ENCODE measurements around the gene PRKAR1B.

PRKAR1B gene

GRCh38 chr7:721619-722248 is 5.3 kb downstream of the PRKAR1B start:
- DNase-seq: no peak

- no peak for DNase-seq
Observed at GRCh38 chr7:716636-717035, 10.4 kb downstream of the PRKAR1B start.

DNA sequence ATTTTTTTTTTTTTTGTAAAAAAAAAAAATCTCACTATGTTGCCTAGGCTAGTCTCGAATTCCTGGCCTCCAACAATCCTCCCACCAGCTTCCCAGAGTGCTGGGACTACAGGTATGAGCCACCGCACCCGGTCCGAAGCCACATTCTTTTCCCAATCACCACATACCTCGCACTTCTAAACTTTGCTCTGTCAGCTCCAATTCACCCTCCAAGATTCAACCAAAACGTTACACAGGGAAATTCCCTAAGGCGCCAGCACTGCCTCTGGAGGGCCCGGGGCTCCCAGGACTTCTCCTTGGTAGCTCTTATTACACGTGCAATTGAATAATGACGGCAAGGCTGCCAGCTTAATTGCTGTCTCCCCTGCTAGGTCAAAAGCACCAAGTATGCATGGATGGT is 10.9 kb downstream of the PRKAR1B start:
- DNase-seq: no peak

GRCh38 chr7:714251-714671 is 12.8 kb downstream of the PRKAR1B start:
- no peak for DNase-seq

DNA sequence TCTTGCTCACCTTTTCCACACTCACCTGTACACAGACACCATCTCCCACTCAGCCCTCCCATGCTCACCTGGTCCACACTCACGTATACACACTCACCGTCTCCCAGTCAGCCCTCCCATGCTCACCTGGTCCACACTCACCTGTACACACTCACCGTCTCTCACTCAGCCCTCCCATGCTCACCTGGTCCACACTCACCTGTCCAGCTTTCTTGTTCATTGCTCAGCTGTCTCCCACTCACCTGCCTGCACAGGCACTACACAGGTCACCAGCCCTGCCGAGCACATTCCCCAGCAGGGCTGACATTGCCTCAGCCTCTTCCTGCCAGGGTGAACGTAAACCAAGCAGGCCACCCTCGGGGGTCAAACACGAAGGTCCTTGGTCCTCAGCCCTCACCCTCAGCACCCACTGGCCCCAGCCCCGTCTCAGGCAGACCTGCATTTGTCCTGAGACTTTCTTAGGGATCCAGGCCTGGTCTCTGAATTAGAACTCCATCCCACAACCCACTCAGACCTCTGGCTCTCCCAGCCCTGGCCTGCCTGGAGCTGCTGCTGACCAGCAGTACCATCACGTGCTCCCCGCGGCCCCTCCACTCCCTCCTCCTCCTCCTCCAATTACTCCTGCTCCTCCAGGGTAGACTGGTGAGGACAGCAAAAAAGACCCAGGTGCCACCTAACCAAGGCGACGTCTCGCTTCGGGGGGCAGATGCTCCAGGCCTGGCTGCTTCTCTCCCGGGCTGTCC is 13.4 kb downstream of the PRKAR1B start:
- no peak for DNase-seq

- no peak for DNase-seq
Observed at GRCh38 chr7:713139-713457, 14.0 kb downstream of the PRKAR1B start.

DNA sequence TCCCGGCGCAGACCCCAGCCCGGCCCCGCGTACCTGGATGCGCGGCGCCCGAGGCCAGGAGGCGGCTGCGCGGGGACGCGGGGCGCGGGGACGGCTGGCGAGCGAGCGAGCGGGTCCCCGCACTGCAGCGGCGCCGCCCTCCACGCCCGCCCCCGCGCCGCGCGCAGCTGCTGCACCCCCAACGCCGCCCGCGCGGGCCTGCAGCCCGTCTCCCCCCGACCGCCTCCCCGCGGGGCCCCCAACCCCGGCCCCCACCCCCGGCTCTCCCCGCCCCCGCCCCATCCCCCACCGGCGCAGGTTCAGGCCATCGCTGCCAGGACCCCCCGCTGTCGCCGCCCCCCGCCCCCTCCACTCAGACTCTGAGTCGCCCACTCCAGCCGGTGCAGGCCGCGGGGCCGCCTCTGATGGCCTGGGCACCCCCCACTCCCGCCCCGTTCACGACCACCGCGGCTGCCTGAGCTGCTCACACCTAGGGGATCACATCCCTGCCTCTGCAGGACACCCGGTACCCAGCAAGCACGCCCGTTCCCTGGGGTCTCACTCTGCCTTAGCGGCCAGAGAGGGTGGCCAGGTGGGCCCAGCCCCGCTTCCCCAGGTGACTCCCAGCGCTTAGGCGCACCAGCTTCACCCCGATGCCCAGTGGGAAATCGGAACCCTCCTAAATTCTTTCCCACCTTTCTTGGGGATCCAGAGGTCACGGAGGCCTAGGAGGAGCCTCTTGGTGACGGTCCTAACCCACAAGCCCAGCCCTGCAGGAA is 14.5 kb downstream of the PRKAR1B start:
- DNase-seq: no peak

DNA sequence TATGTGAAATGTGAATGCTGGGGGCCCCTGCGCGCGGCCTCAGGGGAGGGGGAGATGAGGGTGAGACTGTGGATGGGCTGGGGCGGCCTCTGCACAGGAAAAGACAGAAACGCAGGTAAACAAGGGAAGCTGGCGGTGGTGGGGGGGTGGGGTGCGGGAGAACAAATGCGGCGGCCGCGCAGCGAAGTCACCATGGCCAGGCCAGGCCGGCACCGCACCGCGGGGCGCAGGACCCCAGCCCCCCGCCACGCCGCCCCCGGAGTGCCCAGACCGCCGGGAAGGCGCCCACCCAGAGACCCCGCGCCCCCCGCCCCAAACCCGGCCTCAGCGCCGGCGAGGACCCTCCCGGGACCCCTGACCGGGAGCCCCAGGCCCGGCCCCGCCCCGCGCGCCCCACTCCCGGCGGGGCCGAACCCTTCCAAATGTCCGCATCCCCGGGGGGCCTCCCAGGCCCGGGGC is 15.1 kb downstream of the PRKAR1B start:
- DNase-seq: no peak

- no peak for DNase-seq
Observed at GRCh38 chr7:711093-711921, 15.8 kb downstream of the PRKAR1B start.

- no peak for DNase-seq
Observed at GRCh38 chr7:710161-710560, 16.9 kb downstream of the PRKAR1B start.

- no peak for DNase-seq
Observed at GRCh38 chr7:707296-708000, 19.6 kb downstream of the PRKAR1B start.

- DNase-seq: no peak
Observed at GRCh38 chr7:706721-707120, 20.4 kb downstream of the PRKAR1B start.

GRCh38 chr7:703049-703448 is 24.0 kb downstream of the PRKAR1B start:
- no peak for DNase-seq

GRCh38 chr7:701086-701671 is 25.9 kb downstream of the PRKAR1B start:
- DNase-seq: no peak

DNA sequence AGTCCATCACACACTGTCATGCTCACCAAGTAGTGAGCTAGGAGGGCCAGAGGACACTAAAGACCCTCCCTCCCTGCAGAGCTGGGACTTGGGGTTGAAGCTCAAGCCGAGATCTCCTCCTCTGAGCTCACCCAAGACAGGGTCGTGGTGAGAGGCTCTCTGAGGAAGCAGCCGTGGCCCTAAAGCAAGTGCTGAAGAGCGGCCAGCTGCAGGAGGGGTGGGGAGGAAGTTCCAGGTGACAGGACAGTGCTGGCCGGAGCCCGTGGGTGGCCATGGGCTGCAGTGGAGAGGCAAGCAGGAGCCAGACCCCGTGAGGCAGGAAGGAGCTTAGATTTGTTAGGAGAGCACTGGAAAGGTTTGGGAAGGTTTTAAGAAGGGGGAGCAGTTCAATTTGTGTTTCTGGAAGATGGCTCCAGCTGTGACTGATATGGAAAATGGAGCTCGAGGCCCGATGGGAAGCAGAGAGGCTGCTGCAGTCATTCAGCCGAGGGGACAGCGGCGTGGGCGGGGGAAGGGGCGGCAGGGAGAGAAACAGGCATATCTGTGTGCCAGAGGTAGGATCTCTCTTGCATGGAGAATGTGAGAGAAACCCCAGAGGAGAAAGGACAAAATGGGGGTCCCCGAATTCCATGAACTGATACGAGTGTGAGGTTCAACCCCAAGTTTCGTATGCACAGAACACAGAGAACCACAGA is 27.5 kb downstream of the PRKAR1B start:
- DNase-seq: no peak

- DNase-seq: no peak
Observed at GRCh38 chr7:698515-699475, 28.3 kb downstream of the PRKAR1B start.

DNA sequence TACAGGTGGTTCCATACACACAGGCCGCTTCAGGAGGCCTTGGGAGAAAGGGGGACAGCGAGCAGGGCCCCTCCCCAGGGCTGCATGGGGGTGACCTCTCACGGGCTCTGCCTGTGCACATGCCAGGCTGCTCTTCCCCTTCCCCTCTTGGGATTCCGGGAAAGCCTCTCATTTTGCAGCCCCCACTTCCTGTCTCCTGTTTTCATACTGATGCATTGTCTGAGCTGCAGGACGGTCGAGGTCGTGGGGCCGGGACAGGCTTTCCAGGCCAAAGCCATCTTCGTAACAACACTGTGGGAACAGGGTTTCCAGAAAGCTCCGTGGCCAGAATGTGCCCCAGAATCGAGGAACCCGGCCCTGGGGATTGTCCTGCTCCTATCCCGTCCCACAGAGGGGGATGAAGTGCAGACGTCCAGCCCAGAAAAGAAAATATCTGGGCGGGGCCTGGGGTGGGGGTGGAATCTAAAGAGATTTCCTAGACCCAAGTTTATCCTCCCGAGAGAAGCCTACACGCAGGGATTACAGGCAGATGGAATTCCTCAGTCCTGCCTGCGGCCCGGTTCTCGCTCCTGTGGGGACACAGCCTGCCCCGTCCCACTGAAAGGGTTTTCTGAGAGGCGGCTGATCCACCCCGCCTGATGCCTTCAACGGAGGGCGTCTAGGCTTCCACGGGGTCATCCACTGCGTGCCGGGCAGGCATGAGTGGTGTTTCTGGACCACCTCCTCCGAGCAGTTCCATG is 30.1 kb downstream of the PRKAR1B start:
- DNase-seq: no peak

DNA sequence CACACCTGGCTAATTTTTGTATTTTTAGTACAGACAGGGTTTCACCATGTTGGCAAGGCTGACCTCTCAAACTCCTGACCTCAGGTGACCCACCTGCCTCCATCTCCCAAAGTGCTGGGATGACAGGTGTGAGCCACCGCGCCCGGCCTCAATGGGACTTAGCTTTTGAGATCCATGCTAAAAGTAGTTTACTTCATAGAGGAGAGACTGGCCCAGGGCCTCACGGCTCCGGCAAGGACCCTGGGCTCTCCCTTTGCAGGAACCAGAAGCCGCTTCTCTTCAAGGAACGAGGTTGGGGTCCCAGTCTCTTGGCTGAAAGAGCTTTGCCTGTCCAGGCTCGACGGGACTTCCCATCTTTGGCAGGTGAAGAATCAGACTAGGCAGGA is 30.7 kb downstream of the PRKAR1B start:
- DNase-seq: no peak

DNA sequence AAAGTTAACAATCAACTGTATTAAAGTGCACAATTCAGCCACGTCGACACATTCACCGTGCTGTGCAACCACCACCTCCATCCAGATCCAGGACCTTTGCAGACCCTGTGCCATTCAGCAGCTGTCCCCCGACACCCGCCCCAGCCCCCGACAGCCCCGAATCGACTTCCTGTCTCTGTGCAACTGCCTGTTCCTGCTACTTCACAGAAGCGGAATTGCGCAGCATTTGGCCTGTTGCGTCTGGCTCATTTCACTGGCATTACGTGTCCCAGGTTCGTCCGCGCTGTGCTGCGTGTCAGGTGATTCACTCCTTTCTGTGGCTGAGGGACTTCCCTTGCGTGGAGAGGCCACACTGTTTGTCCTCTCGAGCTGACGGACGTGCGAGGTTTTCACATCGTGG is 33.8 kb downstream of the PRKAR1B start:
- DNase-seq: no peak
